Endothelial cell of umbilical vein (primary cell): ENCODE data around the gene MEIOB. TPM values are rescaled to one million over a fixed set of nuclear protein-coding genes. Genes with fewer than 3 reads are reported as not detected.

Source experiments
- BruUV-seq: library from RNA; stranded (reverse); fragments of 400-500 nt; replicated peaks from 2 replicates; lab custom pipeline; 2021; lab: Mats Ljungman, UMichigan
- CTCF ChIA-PET: fragments of 300-600, 350-600 bp; sonication (Branson Sonifier 250); formaldehyde crosslinking; loops from one replicate; lab custom pipeline; 2021; ENCODE audit warnings: antibody characterized with exemption, inconsistent platforms; lab: Charles Lee
- POLR2A ChIA-PET: fragments of 300-600, 350-600 bp; sonication (Branson Sonifier 250); formaldehyde crosslinking; loops from one replicate; lab custom pipeline; 2021; ENCODE audit warnings: antibody characterized with exemption, inconsistent platforms; lab: Charles Lee
- DNase-seq: peaks from one replicate; pipeline ENCODE4 v3.0.0-alpha.2; 2011; ENCODE audit warnings: low read depth, low spot score
- FAIRE-seq: peaks from 2 replicates; lab custom pipeline; 2011; peaks lifted over from hg19 to GRCh38; lab: Jason Lieb, UNC
- H2AFZ ChIP-seq: 2 replicates; pipeline ENCODE4 v1.6.0; 2012; ENCODE audit warnings: low read depth, low read length, control low read depth, inconsistent platforms
- H3K27ac ChIP-seq: 2 replicates; pipeline ENCODE4 v1.5.1; 2011; ENCODE audit warnings: low read depth, mild to moderate bottlenecking, control low read depth, low read length, moderate library complexity; ENCODE audit not compliant: insufficient read depth
- H3K27me3 ChIP-seq, 2 experiments: 2 replicates each; pipeline versions ENCODE4 v1.6.0 to v1.6.1; 2011; ENCODE audit warnings: low read length in 2 of 2, mixed read lengths in 1 of 2; ENCODE audit not compliant: control insufficient read depth in 2 of 2, insufficient read depth in 2 of 2
- H3K36me3 ChIP-seq, 2 experiments: 2 replicates in 1 of 2; 3 replicates in 1 of 2; pipeline ENCODE4 v1.5.1; 2011; ENCODE audit warnings: low read length in 2 of 2, mild to moderate bottlenecking in 1 of 2, moderate library complexity in 1 of 2; ENCODE audit not compliant: control insufficient read depth in 2 of 2, insufficient read depth in 2 of 2; ENCODE audit errors: extremely low read depth in 1 of 2
- H3K4me1 ChIP-seq: 3 replicates; pipeline ENCODE4 v1.5.1; 2011; ENCODE audit warnings: mild to moderate bottlenecking, low read length; ENCODE audit not compliant: control insufficient read depth, insufficient read depth; ENCODE audit errors: extremely low read depth
- H3K4me2 ChIP-seq: 2 replicates; pipeline ENCODE4 v1.6.1; 2011; ENCODE audit warnings: low read length, control low read depth, mixed read lengths; ENCODE audit not compliant: insufficient read depth
- H3K4me3 ChIP-seq, 3 experiments: fragments of 200-600 bp in 1 of 3; sonication (generic), shearing (Covaris generic) in 1 of 3; replicated peaks in 1 of 3; 2 replicates each; pipeline ENCODE4 v1.5.1; 2011 to 2016; ENCODE audit warnings: control low read depth in 3 of 3, low read length in 3 of 3, mild to moderate bottlenecking in 2 of 3, inconsistent platforms in 1 of 3, low read depth in 1 of 3, moderate library complexity in 1 of 3; ENCODE audit not compliant: insufficient read depth in 1 of 3
- H3K79me2 ChIP-seq: 2 replicates; pipeline ENCODE4 v1.6.0; 2012; ENCODE audit warnings: low read length, inconsistent platforms; ENCODE audit not compliant: control insufficient read depth, insufficient read depth
- H3K9ac ChIP-seq: replicated peaks from 2 replicates; pipeline ENCODE3; 2011; ENCODE audit warnings: low read length, control low read depth; ENCODE audit not compliant: insufficient read depth; ENCODE audit errors: extremely low read depth
- H3K9me1 ChIP-seq: replicated peaks from 3 replicates; pipeline ENCODE4 v1.6.0; 2011; ENCODE audit warnings: mild to moderate bottlenecking, low read length; ENCODE audit not compliant: control insufficient read depth, insufficient read depth; ENCODE audit errors: extremely low read depth
- H3K9me3 ChIP-seq: replicated peaks from 2 replicates; pipeline ENCODE4 v1.5.1; 2012; ENCODE audit warnings: low read length, inconsistent platforms; ENCODE audit not compliant: control insufficient read depth, insufficient read depth
- H4K20me1 ChIP-seq: replicated peaks from 2 replicates; pipeline ENCODE3; 2011; ENCODE audit warnings: mild to moderate bottlenecking, low read length; ENCODE audit not compliant: control insufficient read depth, insufficient read depth; ENCODE audit errors: extremely low read depth
- EZH2 ChIP-seq: IDR thresholded peaks from 2 replicates; pipeline ENCODE4 v1.6.1; 2012; ENCODE audit warnings: borderline replicate concordance, low read depth, mild to moderate bottlenecking, moderate library complexity, low read length, inconsistent platforms; ENCODE audit not compliant: severe bottlenecking
- FOS ChIP-seq: IDR thresholded peaks from 2 replicates; pipeline ENCODE4 v1.6.1; 2011; ENCODE audit warnings: mild to moderate bottlenecking, low read length, moderate library complexity, borderline replicate concordance; ENCODE audit not compliant: insufficient read depth
- JUN ChIP-seq: IDR thresholded peaks from 2 replicates; pipeline ENCODE4 v1.6.1; 2011; ENCODE audit warnings: borderline replicate concordance, low read depth; ENCODE audit not compliant: insufficient read length, insufficient read depth
- dilution Hi-C: fragments of 300-500 bp; cut with MboI; formaldehyde crosslinking; loops from one replicate; pipeline ENCODE4 v1.15.0; 2019; ENCODE audit warnings: low sequenced_read_pairs; ENCODE audit not compliant: extremely low pct_ligation_motif_present
- intact Hi-C: fragments of 100-400 bp; cut with micrococcal nuclease; formaldehyde crosslinking; loops from one replicate; pipeline ENCODE4 v1.10.0; 2022
- polyA plus RNA-seq, 4 experiments: library from polyadenylated mRNA; depleted of rRNA in 3 of 4; stranded (reverse) in 3 of 4; unstranded in 1 of 4; fragments of >200 nt; gene quantifications; 2 replicates each; pipeline versions ENCODE4 v1.2.1 to v1.2.3, GENCODE V29; 2011 to 2012; ENCODE audit warnings: missing spikeins in 1 of 4
- total RNA-seq: library from RNA; stranded (reverse); gene quantifications from 2 replicates; pipeline ENCODE4 v1.2.3, GENCODE V29; 2021

MEIOB gene
- total and polyA plus RNA-seq, 2 donors (not counting 3 experiments of a cell fraction or from before 2014, with no cell fraction given), result 0.04 TPM; not detected in 1

- H3K9ac ChIP-seq, result no peak overlapping the region
- H3K27me3 ChIP-seq, result peaks cover 39 to 41% of the 10 kb centered on the region in 2 experiments
- H3K79me2 ChIP-seq, result no peaks in the 10 kb centered on the region
- POLR2A ChIA-PET, result no interaction called here
- no TSS peak for BruUV-seq
- no peak overlapping the region for H3K27ac ChIP-seq
- no peaks in the 10 kb centered on the region for H3K4me1 ChIP-seq
- H3K9me1 ChIP-seq, result no peaks in the 10 kb centered on the region
- intact Hi-C loops, result loop anchor here (5.0 kb wide), 1 partner anchor 696 kb away; no protein-coding TSS in a partner anchor
- no peak overlapping the region for H3K4me2 ChIP-seq
- no peaks in the 10 kb centered on the region for H3K9me3 ChIP-seq
- no peaks in the 10 kb centered on the region for H4K20me1 ChIP-seq
- H2AFZ ChIP-seq, result no peak overlapping the region
- peak; percentile 69 for TF ChIP-seq EZH2
- TF ChIP-seq FOS, result no peak
- no peak for TF ChIP-seq JUN
- dilution Hi-C loops, result no loop called here
- DNase-seq, result no peak
- CTCF ChIA-PET, result interaction anchor here (0.9 kb wide), 1 partner anchor 28 kb away, joined by 3 read pairs; no protein-coding TSS in a partner anchor
- H3K36me3 ChIP-seq, result no peaks in the 10 kb centered on the region
- FAIRE-seq, result no peak
- no peak overlapping the region for H3K4me3 ChIP-seq
Observed at GRCh38 chr16:1917665-1918350, 45.8 kb upstream of the MEIOB start.

- Histone ChIP-seq H3K27me3 (peaks cover 37 to 38% of the 10 kb centered on the region in 2 experiments), H3K36me3 (no peaks in the 10 kb centered on the region), H3K4me1 (no peaks in the 10 kb centered on the region), H2AFZ (no peak overlapping the region), H3K79me2 (no peaks in the 10 kb centered on the region), H4K20me1 (no peaks in the 10 kb centered on the region), H3K9me1 (no peaks in the 10 kb centered on the region), H3K4me2 (no peak overlapping the region), H3K4me3 (no peak overlapping the region), H3K9ac (no peak overlapping the region), H3K9me3 (no peaks in the 10 kb centered on the region), H3K27ac (no peak overlapping the region)
- ChIA-PET POLR2A (no interaction called here), CTCF (interaction anchor here (1.3 kb wide), 1 partner anchor 12 kb away, joined by 4 read pairs; no protein-coding TSS in a partner anchor)
- DNase-seq, result no peak
- dilution Hi-C loops, result no loop called here
- TF ChIP-seq JUN (no peak), EZH2 (peak; percentile 75), FOS (no peak)
- intact Hi-C loops, result loop anchor here (5.0 kb wide), 1 partner anchor 695 kb away; no protein-coding TSS in a partner anchor
- FAIRE-seq, result no peak
- BruUV-seq, result no TSS peak
Observed at GRCh38 chr16:1917056-1917664, 45.2 kb upstream of the MEIOB start.
